NCI-H510A treated with DMSO at 0.1 percent for 48 hours (cell line): ENCODE measurements around the gene RPS6KA5.

Experiments used
- DNase-seq: peaks from one replicate; lab custom pipeline; 2025; lab: John Stamatoyannopoulos, UW

Gene RPS6KA5

DNA sequence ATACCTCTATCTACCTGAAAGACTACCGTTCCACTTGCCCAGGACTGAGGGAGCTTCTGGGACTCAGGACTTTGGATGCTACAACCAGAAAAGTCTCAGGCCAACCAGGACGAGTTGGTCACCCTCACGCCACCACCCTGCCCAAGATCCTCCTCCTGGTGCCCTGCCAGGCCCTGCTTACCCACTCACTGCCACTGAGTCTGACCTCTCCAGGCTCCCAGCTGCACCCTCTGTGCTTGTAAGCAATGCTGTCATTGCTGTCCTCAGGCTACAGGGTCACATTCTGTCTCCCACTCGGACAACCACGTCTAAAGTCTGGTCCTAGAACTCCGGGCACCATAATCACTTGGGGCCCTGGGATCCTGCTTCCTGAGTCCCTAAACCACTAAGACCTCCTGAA lies 253.4 kb downstream of the RPS6KA5 start:
- DNase-seq: no peak

DNA sequence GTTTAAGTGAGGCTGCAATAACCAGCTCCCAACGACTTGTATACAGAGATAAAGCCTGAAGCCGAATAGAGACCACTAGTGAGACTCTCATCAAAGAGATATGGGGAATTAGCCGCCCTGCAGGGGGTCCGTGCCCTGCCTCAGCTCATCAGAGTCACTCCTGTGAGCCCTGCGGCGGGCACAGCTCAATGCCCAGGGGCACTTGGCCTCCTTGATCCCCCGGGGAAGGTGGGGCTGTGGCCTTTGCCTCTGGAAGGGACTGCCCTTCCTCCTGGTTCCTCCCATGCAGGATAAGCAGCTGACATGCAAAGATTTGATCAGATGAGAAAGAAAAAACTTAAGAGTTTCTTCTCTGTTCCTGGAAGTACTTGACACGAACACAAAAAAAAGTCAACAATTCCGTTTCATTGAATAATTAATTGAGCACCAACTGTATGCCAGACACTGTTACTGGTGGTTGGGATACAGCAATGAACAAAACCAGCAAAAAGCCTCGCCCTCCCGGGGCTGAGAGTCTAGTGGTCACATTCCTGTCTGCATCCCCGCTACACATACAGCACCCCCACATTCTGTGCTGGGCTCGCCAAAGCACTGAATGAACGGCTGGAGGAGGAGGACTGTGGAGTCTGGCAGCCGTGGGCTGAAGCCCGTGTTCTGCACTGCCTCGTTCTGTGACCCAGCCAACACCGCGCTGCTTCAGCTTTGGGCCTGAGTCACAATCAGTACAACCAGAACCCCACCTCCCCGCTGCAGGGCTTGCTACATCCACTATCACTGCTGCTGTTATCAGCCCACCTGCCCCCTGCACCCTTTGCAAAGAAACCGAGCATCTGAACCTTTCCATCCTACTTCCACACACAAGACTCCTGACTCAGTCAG lies 254.5 kb downstream of the RPS6KA5 start:
- no peak for DNase-seq

DNA sequence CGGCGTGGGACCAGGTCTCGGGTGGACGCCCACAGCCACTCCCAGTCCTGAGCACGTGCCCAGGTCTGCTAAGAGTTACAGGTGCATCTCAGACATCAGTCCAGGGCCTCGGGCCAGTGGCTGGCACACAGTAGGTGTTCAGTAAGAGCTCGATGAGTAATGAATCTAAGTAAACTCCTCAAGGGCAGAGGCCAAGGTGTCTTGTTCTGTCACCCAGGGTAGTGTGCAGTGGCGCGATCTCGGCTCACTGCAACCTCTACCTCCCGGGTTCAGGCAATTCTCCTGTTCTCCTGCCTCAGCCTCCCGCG lies 255.4 kb downstream of the RPS6KA5 start:
- no peak for DNase-seq

DNA sequence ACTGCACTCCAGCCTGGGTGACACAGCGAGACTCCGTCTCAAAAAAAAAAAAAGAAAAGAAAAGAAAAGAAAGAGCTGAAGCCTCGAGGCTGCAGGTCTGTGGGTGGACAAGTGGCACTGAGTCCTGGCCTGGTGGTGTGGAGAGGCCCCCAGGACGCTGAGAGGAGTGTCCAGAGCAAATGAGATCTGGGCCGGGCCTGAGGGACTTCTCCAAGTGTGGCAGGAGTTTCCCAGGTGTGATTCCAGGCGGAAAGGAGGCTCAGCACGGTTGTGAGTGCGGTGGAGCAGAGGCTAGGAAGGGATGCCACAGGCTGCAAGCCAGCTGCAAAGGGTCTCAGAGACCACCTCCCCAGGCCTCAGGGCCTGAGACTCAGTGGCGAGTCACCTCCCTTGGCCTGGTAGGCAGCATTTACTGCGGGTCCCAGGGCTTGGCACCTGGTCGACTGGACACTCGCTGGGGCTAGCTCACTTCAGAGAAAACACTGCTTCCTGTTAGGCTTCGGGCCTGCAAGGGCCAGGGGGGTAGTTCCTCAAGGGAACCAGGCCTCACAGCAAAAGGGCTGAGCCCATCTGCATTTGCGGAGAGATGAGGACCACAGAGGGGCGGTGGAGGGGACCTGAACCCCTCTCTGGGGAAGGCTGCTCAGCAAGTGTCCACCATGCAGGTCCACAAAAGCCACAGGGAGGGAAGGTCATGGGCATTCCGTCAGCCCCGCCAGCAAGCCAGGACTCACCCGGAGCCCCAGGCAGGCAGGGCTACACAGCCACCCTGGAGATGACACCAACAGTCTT lies 256.0 kb downstream of the RPS6KA5 start:
- no peak for DNase-seq

DNA sequence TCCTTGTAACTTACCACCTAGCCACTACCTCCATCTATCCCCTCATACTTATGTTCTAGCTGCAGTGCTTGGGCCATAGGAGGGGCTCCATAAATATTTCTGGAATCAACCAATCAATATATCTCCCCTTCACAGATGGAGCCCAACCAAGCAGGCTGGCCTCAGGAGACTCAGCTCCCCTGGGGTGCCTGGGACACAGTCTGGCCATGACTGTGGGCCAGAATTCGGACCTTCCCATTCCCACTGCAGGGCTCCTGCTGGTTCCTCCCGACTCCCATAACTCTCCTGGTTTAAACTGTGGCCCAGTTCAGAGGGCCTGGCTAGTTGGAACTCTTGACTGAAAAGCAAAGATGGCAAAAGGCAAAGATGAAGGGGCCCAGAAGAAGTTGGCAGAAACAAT lies 257.2 kb downstream of the RPS6KA5 start:
- no peak for DNase-seq

DNA sequence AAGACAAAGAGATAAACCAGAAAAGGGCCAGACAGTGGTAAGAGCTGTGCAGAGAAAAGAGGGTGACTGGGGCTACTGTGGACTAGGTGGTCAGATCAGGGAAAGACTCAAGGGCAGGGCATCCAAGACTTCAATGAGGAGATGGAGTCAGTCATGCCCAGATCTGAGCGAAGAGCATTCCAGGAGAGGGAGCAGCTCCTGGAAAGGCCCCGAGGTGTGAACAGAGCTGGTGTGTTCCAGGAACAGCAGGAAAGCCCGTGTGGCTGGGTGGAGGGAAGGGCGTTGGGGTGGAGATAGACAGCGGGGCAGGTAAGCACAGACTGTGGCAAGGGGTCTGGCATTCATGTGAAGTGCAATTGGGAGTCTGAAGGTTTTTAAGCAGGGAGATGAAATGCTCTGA lies 261.0 kb downstream of the RPS6KA5 start:
- no peak for DNase-seq

DNA sequence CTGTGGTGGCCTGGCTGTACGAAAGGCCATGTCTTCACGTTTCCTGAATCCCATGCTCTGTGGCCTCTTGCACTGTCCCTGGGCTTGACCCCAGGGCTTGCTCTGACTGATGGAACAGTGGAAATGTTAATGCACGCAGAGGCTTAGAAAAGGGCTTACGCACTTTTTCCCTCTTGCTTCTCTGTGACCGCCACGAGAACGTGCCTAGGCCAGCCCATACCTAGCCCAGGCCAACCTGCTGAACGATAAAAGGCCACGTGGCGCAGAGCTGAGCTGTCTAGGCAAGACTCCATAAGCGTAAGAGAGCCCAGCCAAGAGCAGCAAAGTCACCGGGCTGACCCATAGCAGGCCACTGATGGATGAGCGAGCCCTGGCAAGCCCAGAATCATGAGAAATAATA lies 262.5 kb downstream of the RPS6KA5 start:
- DNase-seq: no peak
